ENCODE measurements around the gene KBTBD13. TPM values are rescaled to one million over a fixed set of nuclear protein-coding genes. Genes with fewer than 3 reads are reported as not detected.

KBTBD13 gene
- polyA plus RNA-seq: not detected

DNA sequence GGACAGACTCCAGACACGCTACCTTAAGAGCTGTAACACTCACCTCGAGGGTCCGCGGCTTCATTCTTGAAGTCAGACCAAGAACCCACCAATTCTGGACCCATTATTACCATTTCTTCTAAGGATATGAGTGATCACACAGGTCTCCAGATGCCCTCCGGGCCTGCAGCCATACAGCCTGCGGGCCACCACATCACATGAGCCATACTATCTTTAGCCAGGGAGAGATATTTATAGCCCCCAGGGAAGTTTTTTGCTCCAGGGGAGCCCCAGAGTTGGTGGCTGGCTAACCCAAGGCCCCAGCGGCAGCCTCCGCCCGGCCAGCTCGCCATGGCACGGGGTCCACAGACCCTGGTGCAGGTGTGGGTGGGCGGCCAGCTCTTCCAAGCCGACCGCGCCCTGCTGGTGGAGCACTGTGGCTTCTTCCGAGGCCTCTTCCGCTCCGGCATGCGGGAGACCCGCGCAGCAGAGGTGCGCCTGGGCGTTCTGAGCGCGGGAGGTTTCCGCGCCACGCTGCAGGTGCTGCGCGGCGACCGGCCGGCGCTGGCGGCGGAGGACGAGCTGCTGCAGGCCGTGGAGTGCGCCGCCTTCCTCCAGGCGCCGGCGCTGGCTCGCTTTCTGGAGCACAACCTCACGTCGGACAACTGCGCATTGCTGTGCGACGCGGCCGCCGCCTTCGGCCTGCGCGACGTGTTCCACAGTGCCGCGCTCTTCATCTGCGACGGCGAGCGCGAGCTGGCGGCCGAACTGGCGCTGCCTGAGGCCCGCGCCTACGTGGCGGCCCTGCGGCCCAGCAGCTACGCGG, at the start of gene KBTBD13:
TSS of gene KBTBD13 (plus strand) at position 261 of the 805 bp plus-strand sequence. CDS start at position 331, 70 bp downstream.
- no peaks in the 10 kb centered on the region for H3K27me3 ChIP-seq (ENCODE audit: control insufficient read depth in 1 of 2, insufficient read depth in 2 of 2, low read length in 2 of 2)
- H3K36me3 ChIP-seq (ENCODE audit: control insufficient read depth in 2 of 2, insufficient read depth in 2 of 2, low read length in 1 of 2): no peaks in the 10 kb centered on the region
- H3K27ac ChIP-seq (ENCODE audit: low read depth in 2 of 2, low read length in 1 of 2): no peak within 1 kb of the TSS
- peaks cover 0 to 5% of the 10 kb centered on the region in 2 donors for H3K9me3 ChIP-seq (ENCODE audit: control insufficient read depth in 2 of 2, insufficient read depth in 1 of 2, low read depth in 1 of 2, low read length in 1 of 2)
- no peak within 1 kb of the TSS for H3K4me3 ChIP-seq (ENCODE audit: low read depth in 1 of 2, low read length in 2 of 2)
- WGBS, 2 donors: 73 to 75% methylated on average over 73 of the region's 73 CpGs
- peaks cover 0 to 9% of the 10 kb centered on the region in 2 donors for H3K4me1 ChIP-seq (ENCODE audit: control insufficient read depth in 2 of 2, insufficient read depth in 2 of 2, low read length in 1 of 2)

GRCh38 chr15:65026756-65027155, 49.8 kb upstream of the KBTBD13 start:
- WGBS, 2 donors: 89 to 91% methylated on average over 6 of the region's 6 CpGs
- Histone ChIP-seq H3K27ac (ENCODE audit: low read depth in 2 of 2, low read length in 1 of 2) (no peak overlapping the region), H3K9me3 (ENCODE audit: control insufficient read depth in 2 of 2, insufficient read depth in 1 of 2, low read depth in 1 of 2, low read length in 1 of 2) (no peaks in the 10 kb centered on the region), H3K4me1 (ENCODE audit: control insufficient read depth in 2 of 2, insufficient read depth in 2 of 2, low read length in 1 of 2) (peaks cover 0 to 5% of the 10 kb centered on the region in 2 donors), H3K27me3 (ENCODE audit: control insufficient read depth in 1 of 2, insufficient read depth in 2 of 2, low read length in 2 of 2) (no peaks in the 10 kb centered on the region), H3K36me3 (ENCODE audit: control insufficient read depth in 2 of 2, insufficient read depth in 2 of 2, low read length in 1 of 2) (no peaks in the 10 kb centered on the region), H3K4me3 (ENCODE audit: low read depth in 1 of 2, low read length in 2 of 2) (no peak overlapping the region)

DNA sequence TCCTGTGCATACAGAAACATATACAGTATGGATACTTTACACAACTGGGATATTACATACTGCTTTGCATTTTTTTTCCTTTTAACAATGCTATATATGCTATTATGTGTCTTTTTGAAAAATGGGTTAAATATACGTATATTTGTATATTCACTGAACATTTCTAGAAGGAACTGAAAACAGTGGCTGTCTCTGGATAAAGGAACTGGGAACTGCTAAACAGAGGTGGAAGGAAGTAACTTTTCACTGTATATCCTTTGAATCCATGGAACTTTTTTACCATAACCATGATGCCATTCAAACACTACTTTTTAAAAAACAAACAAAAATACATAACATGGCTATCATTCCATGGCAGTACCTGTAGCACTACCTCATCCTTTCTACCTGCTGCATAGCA, 49.0 kb upstream of the KBTBD13 start:
- H3K27me3 ChIP-seq (ENCODE audit: control insufficient read depth in 1 of 2, insufficient read depth in 2 of 2, low read length in 2 of 2): no peaks in the 10 kb centered on the region

GRCh38 chr15:65028338-65028737, 48.2 kb upstream of the KBTBD13 start:
- H3K4me1 ChIP-seq (ENCODE audit: control insufficient read depth in 2 of 2, insufficient read depth in 2 of 2, low read length in 1 of 2): peaks cover 0 to 8% of the 10 kb centered on the region in 2 donors
- no peaks in the 10 kb centered on the region for H3K36me3 ChIP-seq (ENCODE audit: control insufficient read depth in 2 of 2, insufficient read depth in 2 of 2, low read length in 1 of 2)
- H3K4me3 ChIP-seq (ENCODE audit: low read depth in 1 of 2, low read length in 2 of 2): peak overlapping the region; percentile 14 to 72
- H3K27ac ChIP-seq (ENCODE audit: low read depth in 2 of 2, low read length in 1 of 2): no peak overlapping the region
- H3K9me3 ChIP-seq (ENCODE audit: control insufficient read depth in 2 of 2, insufficient read depth in 1 of 2, low read depth in 1 of 2, low read length in 1 of 2): no peaks in the 10 kb centered on the region
- WGBS, 2 donors: 46 to 47% methylated on average over 10 of the region's 10 CpGs
- no peaks in the 10 kb centered on the region for H3K27me3 ChIP-seq (ENCODE audit: control insufficient read depth in 1 of 2, insufficient read depth in 2 of 2, low read length in 2 of 2)

More for the DNA sequence above, 49.0 kb upstream of the KBTBD13 start:
- Histone ChIP-seq H3K27ac (ENCODE audit: low read depth in 2 of 2, low read length in 1 of 2) (no peak overlapping the region), H3K36me3 (ENCODE audit: control insufficient read depth in 2 of 2, insufficient read depth in 2 of 2, low read length in 1 of 2) (no peaks in the 10 kb centered on the region), H3K4me1 (ENCODE audit: control insufficient read depth in 2 of 2, insufficient read depth in 2 of 2, low read length in 1 of 2) (peaks cover 0 to 5% of the 10 kb centered on the region in 2 donors), H3K9me3 (ENCODE audit: control insufficient read depth in 2 of 2, insufficient read depth in 1 of 2, low read depth in 1 of 2, low read length in 1 of 2) (no peaks in the 10 kb centered on the region), H3K4me3 (ENCODE audit: low read depth in 1 of 2, low read length in 2 of 2) (no peak overlapping the region)
- 83 to 84% methylated on average over 1 of the region's 1 CpG for WGBS, 2 donors

DNA sequence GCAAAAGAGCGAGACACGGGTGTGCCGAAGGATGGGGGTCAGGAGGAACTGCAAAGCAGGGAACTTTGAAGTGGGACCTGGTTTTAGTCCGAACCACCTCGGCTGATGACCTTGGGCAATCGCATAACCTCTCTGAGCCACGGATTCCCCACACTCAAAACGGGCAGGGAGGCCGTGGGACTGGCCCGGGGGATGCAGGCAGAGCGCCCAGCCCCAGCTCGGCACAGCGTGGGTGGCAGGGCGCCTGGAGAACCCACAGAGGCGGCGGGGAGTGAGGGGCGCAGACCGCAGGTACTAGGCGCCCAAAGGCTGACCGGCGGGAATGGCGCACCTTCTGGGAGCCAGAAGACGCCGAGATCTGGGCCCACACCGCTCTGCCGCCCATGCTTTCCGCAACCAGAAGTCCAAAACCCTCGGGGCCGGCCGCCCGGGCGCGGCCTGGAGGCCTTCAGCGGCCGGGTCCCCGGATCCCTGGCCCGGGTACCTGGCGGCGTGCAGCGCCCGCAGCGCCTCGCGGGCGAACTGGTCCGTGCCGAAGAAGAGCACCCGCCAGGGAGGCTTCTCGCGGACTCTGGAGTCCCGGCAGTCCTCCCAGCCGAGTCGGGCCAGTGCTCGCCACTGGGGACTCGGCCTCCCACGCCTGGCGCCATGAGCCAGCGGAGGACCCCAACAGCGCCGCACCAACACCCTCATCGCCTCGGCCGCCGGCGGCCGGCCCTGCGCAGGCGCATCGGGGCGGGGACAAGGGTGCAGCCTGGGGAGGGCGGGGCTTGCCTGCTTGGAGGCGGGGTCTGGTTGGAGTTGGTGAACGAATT, 47.4 kb upstream of the KBTBD13 start, which contains the start of gene MTFMT:
TSS of gene MTFMT (minus strand) at position 719 of the 815 bp plus-strand sequence. CDS start at position 693, 26 bp downstream.
- Histone ChIP-seq H3K36me3 (ENCODE audit: control insufficient read depth in 2 of 2, insufficient read depth in 2 of 2, low read length in 1 of 2) (no peaks in the 10 kb centered on the region), H3K27me3 (ENCODE audit: control insufficient read depth in 1 of 2, insufficient read depth in 2 of 2, low read length in 2 of 2) (no peaks in the 10 kb centered on the region), H3K9me3 (ENCODE audit: control insufficient read depth in 2 of 2, insufficient read depth in 1 of 2, low read depth in 1 of 2, low read length in 1 of 2) (no peaks in the 10 kb centered on the region), H3K4me1 (ENCODE audit: control insufficient read depth in 2 of 2, insufficient read depth in 2 of 2, low read length in 1 of 2) (peaks cover 0 to 8% of the 10 kb centered on the region in 2 donors), H3K27ac (ENCODE audit: low read depth in 2 of 2, low read length in 1 of 2) (peak within 1 kb of the TSS; percentile 68 to 78), H3K4me3 (ENCODE audit: low read depth in 1 of 2, low read length in 2 of 2) (peak within 1 kb of the TSS; percentile 72 to 95)
- WGBS, 2 donors: 0% methylated on average over 72 to 73 of the region's 73 CpGs

DNA sequence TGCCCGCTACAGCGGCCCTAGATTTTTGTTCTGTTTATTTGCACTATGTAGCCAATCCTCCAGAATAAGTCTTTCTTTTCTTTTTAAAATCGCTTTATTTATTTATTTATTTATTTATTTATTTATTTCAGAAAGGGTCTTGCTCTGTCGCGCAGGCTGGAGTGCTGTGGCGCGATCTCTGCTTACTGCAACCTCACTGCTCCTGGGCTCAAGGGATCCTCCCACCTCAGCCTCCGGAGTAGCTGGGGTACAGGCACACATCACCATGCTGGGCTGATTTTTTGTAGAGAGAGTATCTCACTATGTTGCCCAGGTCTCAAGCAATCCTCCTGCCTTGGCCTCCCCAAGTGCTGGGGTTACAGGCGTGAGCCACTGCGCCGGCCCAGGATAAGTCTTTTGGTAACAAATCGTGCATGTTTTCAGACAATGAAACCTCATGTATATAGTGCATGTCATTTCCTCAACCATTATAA, 46.8 kb upstream of the KBTBD13 start:
- H3K27ac ChIP-seq (ENCODE audit: low read depth in 2 of 2, low read length in 1 of 2): no peak overlapping the region
- WGBS, 2 donors: 62% methylated on average over 12 of the region's 12 CpGs

GRCh38 chr15:65032801-65033537, 43.6 kb upstream of the KBTBD13 start:
- no peak overlapping the region for H3K27ac ChIP-seq (ENCODE audit: low read depth in 2 of 2, low read length in 1 of 2)
- WGBS, 2 donors: 31 to 32% methylated on average over 13 of the region's 13 CpGs
- peaks cover 0 to 7% of the 10 kb centered on the region in 2 donors for H3K4me1 ChIP-seq (ENCODE audit: control insufficient read depth in 2 of 2, insufficient read depth in 2 of 2, low read length in 1 of 2)
- H3K4me3 ChIP-seq (ENCODE audit: low read depth in 1 of 2, low read length in 2 of 2): no peak overlapping the region
- H3K27me3 ChIP-seq (ENCODE audit: control insufficient read depth in 1 of 2, insufficient read depth in 2 of 2, low read length in 2 of 2): no peaks in the 10 kb centered on the region
- H3K36me3 ChIP-seq (ENCODE audit: control insufficient read depth in 2 of 2, insufficient read depth in 2 of 2, low read length in 1 of 2): no peaks in the 10 kb centered on the region
- H3K9me3 ChIP-seq (ENCODE audit: control insufficient read depth in 2 of 2, insufficient read depth in 1 of 2, low read depth in 1 of 2, low read length in 1 of 2): no peaks in the 10 kb centered on the region

More for the DNA sequence above, 46.8 kb upstream of the KBTBD13 start:
- Histone ChIP-seq H3K27me3 (ENCODE audit: control insufficient read depth in 1 of 2, insufficient read depth in 2 of 2, low read length in 2 of 2) (no peaks in the 10 kb centered on the region), H3K4me3 (ENCODE audit: low read depth in 1 of 2, low read length in 2 of 2) (peak overlapping the region in 1 of 2 donors; percentile 72), H3K9me3 (ENCODE audit: control insufficient read depth in 2 of 2, insufficient read depth in 1 of 2, low read depth in 1 of 2, low read length in 1 of 2) (no peaks in the 10 kb centered on the region), H3K4me1 (ENCODE audit: control insufficient read depth in 2 of 2, insufficient read depth in 2 of 2, low read length in 1 of 2) (peaks cover 0 to 8% of the 10 kb centered on the region in 2 donors), H3K36me3 (ENCODE audit: control insufficient read depth in 2 of 2, insufficient read depth in 2 of 2, low read length in 1 of 2) (no peaks in the 10 kb centered on the region)

GRCh38 chr15:65033659-65034269, 42.8 kb upstream of the KBTBD13 start:
- WGBS, 2 donors: 6 to 10% methylated on average over 4 of the region's 4 CpGs
- Histone ChIP-seq H3K4me1 (ENCODE audit: control insufficient read depth in 2 of 2, insufficient read depth in 2 of 2, low read length in 1 of 2) (peaks cover 0 to 3% of the 10 kb centered on the region in 2 donors), H3K9me3 (ENCODE audit: control insufficient read depth in 2 of 2, insufficient read depth in 1 of 2, low read depth in 1 of 2, low read length in 1 of 2) (no peaks in the 10 kb centered on the region), H3K36me3 (ENCODE audit: control insufficient read depth in 2 of 2, insufficient read depth in 2 of 2, low read length in 1 of 2) (no peaks in the 10 kb centered on the region), H3K4me3 (ENCODE audit: low read depth in 1 of 2, low read length in 2 of 2) (no peak overlapping the region), H3K27ac (ENCODE audit: low read depth in 2 of 2, low read length in 1 of 2) (no peak overlapping the region), H3K27me3 (ENCODE audit: control insufficient read depth in 1 of 2, insufficient read depth in 2 of 2, low read length in 2 of 2) (no peaks in the 10 kb centered on the region)
